Measurements from ENCODE around the gene SPINK8.
A peak's percentile ranks its signal among the peaks of the same experiment; 100 is the strongest.
"Not testable (repeated sequence)": the region's sequence is repeated elsewhere in the genome, so short reads cannot be mapped to it uniquely, and the experiment has no call there.

Gene SPINK8

DNA sequence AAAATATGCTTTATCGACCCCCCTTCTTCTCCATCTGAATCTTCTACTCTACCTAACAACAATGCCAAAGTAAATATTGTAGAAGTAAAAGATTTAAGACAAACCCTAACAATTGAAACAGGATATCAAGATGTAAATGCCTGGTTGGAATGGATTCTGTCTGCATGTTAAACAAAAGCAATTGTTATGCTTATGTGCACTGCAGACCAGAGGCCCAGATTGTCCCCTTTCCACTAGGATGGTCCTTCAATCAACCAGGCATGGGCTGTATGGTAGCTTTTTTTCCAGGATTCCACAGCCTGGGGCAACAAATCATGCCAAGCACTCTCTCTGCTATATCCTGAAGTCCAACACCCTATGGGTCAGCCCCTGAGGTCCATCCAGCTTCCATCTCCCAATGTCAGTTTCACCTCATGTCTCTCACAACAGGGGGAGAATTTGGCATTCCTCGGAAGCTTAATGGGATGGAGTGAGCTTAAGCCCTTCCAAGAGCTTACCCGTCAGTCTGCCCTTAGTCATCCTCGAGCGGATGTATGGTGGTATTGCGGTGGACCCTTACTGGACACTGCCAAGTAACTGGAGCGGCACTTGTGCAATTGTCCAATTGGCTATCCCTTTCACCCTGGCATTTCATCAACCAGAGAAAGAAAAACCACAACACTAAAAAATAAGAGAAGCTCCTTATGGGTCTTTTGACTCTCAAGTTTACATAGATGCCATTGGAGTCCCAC lies 56.4 kb downstream of the SPINK8 start:
- no peak for DNase-seq

DNA sequence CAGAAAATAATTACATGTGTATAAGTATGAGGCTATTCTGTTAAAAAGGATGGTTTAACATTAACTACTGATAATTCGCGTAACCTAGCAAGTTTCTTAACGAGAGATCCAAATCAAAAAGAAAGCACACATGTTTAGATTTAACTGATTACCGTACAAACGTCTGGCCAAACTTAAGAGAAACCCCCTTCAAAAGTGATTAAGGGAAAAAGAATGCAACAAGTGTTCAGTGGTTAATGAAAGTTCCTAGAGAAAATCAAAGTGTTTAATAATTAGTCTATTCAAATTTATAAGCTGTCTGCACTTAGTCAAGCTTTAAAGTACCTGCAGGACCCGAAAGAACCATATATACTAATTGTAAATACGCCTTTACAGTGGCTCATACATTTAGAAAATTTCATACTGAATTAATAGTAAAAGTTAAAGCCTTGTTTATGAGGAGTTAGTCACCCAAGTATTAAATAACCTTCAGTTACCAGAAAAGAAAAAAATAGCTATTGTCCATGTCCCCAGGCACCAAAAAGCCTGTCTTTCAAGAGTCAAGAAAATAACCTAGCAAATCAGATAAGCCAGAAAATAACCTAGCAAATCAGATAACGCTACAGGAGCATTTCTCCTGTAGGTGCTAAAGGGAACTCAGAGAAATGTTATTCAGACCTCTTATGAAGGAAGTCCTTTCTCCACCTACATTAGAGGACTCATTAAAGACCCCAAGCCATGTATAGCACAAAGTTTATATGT lies 58.0 kb downstream of the SPINK8 start:
- DNase-seq: no peak

DNA sequence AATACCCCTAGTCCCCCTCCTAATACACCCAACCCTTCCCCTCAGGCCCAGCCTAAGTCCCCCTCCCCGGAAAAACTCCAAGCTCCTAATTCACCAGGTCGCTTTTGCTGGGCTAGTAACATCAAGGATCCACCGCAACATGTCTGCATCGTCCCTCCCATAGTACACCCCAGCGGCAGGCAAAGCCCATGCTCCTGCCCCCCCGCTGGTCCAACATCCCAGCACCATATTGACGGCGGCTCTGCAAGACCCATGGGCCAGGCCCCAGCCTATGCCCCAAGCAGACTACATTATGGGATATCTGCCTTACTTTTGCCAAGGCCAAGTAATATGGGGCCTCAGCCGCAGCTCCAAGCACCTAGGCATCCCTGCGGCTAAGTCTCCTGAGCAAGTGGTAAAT lies 59.0 kb downstream of the SPINK8 start:
- DNase-seq: no peak

- DNase-seq: peak; percentile 41 to 63
Observed at GRCh38 chr3:48273594-48274211, 59.8 kb downstream of the SPINK8 start.

DNA sequence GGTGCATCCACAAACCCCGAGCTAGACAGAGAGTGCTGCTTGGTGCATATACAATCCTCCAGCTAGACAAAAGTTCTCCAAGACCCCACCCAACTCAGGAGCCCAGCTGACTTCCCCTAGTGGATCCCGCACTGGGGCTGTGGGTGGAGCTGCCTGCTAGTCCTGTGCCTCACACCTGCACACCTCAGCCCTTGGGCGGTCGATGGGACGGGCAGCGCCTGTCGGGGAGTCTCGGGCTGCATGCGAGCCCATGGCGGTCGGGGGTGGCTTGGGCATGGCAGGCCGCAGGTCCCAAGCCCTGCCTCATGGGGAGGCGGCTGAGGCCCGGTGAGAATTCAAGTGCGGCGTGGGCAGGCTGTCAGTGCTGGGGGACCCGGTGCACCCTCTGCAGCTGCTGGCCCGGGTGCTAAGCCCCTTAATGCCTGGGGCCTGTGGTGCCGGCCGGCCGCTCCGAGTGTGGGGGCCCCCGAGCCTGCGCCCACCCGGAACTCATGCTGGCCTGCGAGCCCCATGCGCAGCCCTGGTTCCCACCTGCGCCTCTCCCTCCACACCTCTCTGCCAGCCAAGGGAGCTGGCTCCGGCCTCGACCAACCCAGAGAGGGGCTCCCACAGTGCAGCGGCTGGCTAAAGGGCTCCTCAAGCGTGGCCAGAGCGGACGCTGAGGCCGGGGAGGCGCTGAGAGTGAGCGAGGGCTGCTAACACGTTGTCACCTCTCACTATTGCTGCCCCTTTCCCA lies 61.5 kb downstream of the SPINK8 start:
- no peak for DNase-seq

DNA sequence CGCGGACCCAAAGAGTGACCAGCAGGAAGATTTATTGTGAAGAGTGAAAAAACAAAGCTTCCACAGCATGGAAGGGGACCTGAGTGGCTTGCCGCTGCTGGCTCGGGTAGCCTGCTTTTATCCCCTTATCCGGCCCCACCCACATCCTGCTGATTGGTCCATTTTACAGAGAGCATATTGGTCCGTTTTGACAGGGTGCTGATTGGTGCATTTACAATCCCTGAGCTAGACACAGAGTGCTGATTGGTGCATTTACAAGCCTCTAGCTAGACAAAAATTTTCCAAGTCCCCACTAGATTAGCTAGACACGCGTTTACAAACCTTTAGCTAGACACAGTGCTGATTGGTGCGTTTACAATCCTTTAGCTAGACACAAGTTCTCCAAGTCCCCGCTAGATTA lies 62.2 kb downstream of the SPINK8 start:
- DNase-seq: not testable (repeated sequence)

DNA sequence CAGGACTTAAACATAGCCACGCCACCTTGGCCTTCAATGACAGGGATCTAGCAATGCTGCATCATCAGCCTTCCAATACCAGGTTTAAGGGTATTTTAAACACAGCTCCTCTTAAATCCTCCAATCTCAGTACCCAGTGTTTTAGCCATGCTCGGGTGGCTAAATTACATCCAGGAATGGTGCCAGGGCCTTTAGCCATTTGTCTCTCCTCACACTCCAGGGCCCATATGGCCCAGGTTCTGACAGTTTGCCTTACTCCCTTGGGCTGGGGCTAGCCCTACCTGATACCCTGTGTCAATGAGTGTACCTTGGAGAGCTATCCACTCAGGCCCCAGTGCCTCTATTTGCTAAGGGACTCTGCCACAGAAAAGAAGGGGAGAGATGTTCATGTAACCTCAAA lies 63.2 kb downstream of the SPINK8 start:
- DNase-seq: no peak

DNA sequence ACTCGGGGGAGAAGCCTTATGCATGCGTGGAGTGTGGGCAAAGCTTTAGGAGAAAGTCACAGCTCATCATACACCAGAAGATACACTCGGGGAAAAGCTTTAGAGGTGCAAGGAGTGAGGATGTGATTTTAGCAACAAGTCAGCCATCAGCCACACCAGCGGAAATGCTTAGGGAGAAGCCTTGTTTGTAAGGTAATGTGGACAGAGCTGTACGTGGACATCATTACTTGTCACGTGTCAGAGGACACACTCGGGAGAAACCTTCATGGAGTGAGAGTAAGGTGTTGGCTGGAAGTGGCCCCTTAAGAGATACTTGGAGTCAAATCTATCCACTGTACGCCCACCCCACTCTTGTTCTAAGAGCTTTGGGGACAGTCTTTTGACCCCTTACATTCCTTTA lies 63.9 kb downstream of the SPINK8 start:
- DNase-seq: no peak

DNA sequence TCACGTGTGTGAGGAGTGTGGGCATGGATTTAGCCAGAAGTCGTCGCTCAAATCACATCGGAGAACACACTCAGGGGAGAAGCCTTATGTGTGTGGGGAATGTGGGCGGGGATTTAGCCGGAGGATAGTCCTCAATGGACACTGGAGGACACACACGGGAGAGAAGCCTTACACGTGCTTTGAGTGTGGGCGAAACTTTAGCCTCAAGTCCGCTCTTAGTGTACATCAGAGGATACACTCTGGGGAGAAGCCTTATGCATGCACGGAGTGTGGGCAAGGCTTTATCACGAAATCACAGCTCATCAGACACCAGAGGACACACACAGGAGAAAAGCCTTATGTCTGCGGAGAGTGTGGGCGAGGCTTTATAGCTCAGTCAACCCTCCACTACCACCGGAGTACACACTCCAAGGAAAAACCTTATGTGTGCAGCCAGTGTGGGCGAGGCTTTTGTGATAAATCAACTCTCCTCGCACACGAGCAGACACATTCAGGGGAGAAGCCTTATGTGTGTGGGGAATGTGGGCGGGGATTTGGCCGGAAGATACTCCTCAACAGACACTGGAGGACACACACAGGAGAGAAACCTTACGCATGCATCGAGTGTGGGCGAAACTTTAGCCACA lies 64.4 kb downstream of the SPINK8 start:
- DNase-seq: peak; percentile 63 to 75

DNA sequence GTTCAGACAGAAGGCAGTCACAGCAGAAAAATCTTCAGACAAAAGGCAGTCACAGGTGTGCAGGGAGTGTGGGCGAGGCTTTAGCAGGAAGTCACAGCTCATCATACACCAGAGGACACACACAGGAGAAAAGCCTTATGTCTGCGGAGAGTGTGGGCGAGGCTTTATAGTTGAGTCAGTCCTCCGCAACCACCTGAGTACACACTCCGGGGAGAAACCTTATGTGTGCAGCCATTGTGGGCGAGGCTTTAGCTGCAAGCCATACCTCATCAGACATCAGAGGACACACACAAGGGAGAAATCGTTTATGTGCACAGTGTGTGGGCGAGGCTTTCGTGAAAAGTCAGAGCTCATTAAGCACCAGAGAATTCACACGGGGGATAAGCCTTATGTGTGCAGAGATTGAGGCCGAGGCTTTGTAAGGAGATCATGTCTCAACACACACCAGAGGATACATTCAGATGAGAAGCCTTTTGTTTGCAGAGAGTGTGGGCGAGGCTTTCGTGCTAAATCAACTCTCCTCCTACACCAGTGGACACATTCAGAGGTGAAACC lies 65.0 kb downstream of the SPINK8 start:
- peak; percentile 90 to 93 for DNase-seq

- no peak for DNase-seq
Observed at GRCh38 chr3:48267782-48268181, 65.7 kb downstream of the SPINK8 start.

- DNase-seq: no peak
Observed at GRCh38 chr3:48258530-48258929, 74.9 kb downstream of the SPINK8 start.
